ENCODE data around the gene SERGEF. TPM values are rescaled to one million over a fixed set of nuclear protein-coding genes. Genes with fewer than 3 reads are reported as not detected.

Gene SERGEF
- polyA plus RNA-seq, 1 of the 3 experiments (the other 2 are of a cell fraction) = 23.1 TPM

- WGBS (ENCODE audit: low lambda C conversion rate) = 8% methylated on average over 21 of the region's 36 CpGs
- ChIA-PET CTCF (interaction anchor here (1.2 to 1.4 kb wide), 2 partner anchors 21 to 69 kb away, joined by 3 to 4 read pairs; no protein-coding TSS in a partner anchor), POLR2A (no interaction called here)
- H3F3A ChIP-seq (replicated peaks; ENCODE audit: insufficient read depth) = no peaks in the 10 kb centered on the region
- peaks cover 28% of the 10 kb centered on the region; the same call in 1 of the 2 replicates for H3K27me3 ChIP-seq (ENCODE audit: insufficient read depth)
- H3K79me2 ChIP-seq (ENCODE audit: insufficient read depth) = no peaks in the 10 kb centered on the region
- H3K27ac ChIP-seq (ENCODE audit: low read depth in 2 of 2, low read length in 1 of 2) = no peak within 1 kb of the TSS
- H2AFZ ChIP-seq (ENCODE audit: low read depth) = no peak within 1 kb of the TSS
- no peaks in the 10 kb centered on the region for H4K20me1 ChIP-seq (ENCODE audit: insufficient read depth)
- peak within 1 kb of the TSS in 1 of 2 experiments; percentile 27; a peak in 1 of 4 replicates for H3K4me3 ChIP-seq (ENCODE audit: low read depth in 2 of 2, low read length in 1 of 2)
- H3K4me2 ChIP-seq = no peak within 1 kb of the TSS
- no peaks in the 10 kb centered on the region for H3K9me2 ChIP-seq
- peak; percentile 84 for DNase-seq
- no peaks in the 10 kb centered on the region for H3K36me3 ChIP-seq (replicated peaks in 1 of 2; ENCODE audit: control insufficient read depth in 1 of 2, insufficient read depth in 2 of 2, low read length in 1 of 2)
- H3K4me1 ChIP-seq (ENCODE audit: control insufficient read depth in 1 of 2, insufficient read depth in 2 of 2, low read depth in 1 of 2, low read length in 1 of 2) = peaks cover 0 to 3% of the 10 kb centered on the region in 2 experiments; a peak in 1 of 4 replicates
- TF ChIP-seq GATA2 (CRISPR knock-in tag; IDR thresholded peaks at IDR 0.05) (peak; percentile 29; the same call in 1 of the 2 replicates), PBX3 (IDR thresholded peaks at IDR 0.05) (no peak), FOXJ3 (CRISPR knock-in tag; IDR thresholded peaks at IDR 0.05) (no peak)
- no peak within 1 kb of the TSS for H3K9ac ChIP-seq
- H3K9me3 ChIP-seq = no peaks in the 10 kb centered on the region
Measured at GRCh38 chr11:18046116-18046777, 33.4 kb upstream of the SERGEF start, which contains the start of gene TPH1. Gene TPH1 (minus strand): TSS chr11:18046269. CDS start chr11:18040762, 5,507 bp downstream.

- Histone ChIP-seq H3K9ac (no peak overlapping the region), H3K4me1 (ENCODE audit: control insufficient read depth in 1 of 2, insufficient read depth in 2 of 2, low read depth in 1 of 2, low read length in 1 of 2) (no peaks in the 10 kb centered on the region), H3K9me2 (no peaks in the 10 kb centered on the region), H4K20me1 (ENCODE audit: insufficient read depth) (no peaks in the 10 kb centered on the region), H2AFZ (ENCODE audit: low read depth) (no peak overlapping the region), H3K36me3 (replicated peaks in 1 of 2; ENCODE audit: control insufficient read depth in 1 of 2, insufficient read depth in 2 of 2, low read length in 1 of 2) (no peaks in the 10 kb centered on the region), H3K79me2 (ENCODE audit: insufficient read depth) (no peaks in the 10 kb centered on the region), H3K9me3 (no peaks in the 10 kb centered on the region), H3K4me3 (ENCODE audit: low read depth in 2 of 2, low read length in 1 of 2) (no peak overlapping the region), H3K27ac (ENCODE audit: low read depth in 2 of 2, low read length in 1 of 2) (no peak overlapping the region), H3K4me2 (no peak overlapping the region), H3F3A (replicated peaks; ENCODE audit: insufficient read depth) (no peaks in the 10 kb centered on the region), H3K27me3 (ENCODE audit: insufficient read depth) (peaks cover 7% of the 10 kb centered on the region; the same call in 1 of the 2 replicates)
- ChIA-PET POLR2A (no interaction called here), CTCF (no interaction called here)
- DNase-seq = no peak
- no peak for TF ChIP-seq IRF3 (IDR thresholded peaks at IDR 0.05; ENCODE audit: low read depth, low read length)
- no peak for TF ChIP-seq RAD21 (IDR thresholded peaks at IDR 0.05; ENCODE audit: low read length)
- TF ChIP-seq GATA2 (CRISPR knock-in tag; IDR thresholded peaks at IDR 0.05) = no peak
- TF ChIP-seq PBX3 (IDR thresholded peaks at IDR 0.05) = no peak
- no peak for TF ChIP-seq REST (IDR thresholded peaks at IDR 0.05; ENCODE audit: low read depth, low read length)
- TF ChIP-seq RCOR1 (IDR thresholded peaks at IDR 0.05; ENCODE audit: low read length) = no peak
- TF ChIP-seq EP300 (IDR thresholded peaks at IDR 0.05; ENCODE audit: borderline replicate concordance in 1 of 2, low read depth in 1 of 2, low read length in 1 of 2) = no peak
- no peak for TF ChIP-seq TCF12 (IDR thresholded peaks at IDR 0.05)
- TF ChIP-seq NRF1 (IDR thresholded peaks at IDR 0.05; ENCODE audit: low read depth, low read length) = no peak
- no peak for TF ChIP-seq CHD2 (IDR thresholded peaks at IDR 0.05; ENCODE audit: low read length, partially characterized antibody)
- no peak for TF ChIP-seq ZBTB33 (IDR thresholded peaks at IDR 0.05; ENCODE audit: borderline replicate concordance, low read depth)
Measured at GRCh38 chr11:18036456-18036855, 23.6 kb upstream of the SERGEF start.

All from SK-N-SH (cell line).